Cardiac septum (tissue), 1 donor: ENCODE data around the gene SOS1. TPM values are rescaled to one million over a fixed set of nuclear protein-coding genes. Genes with fewer than 3 reads are reported as not detected.
"Not testable (repeated sequence)": the region's sequence is repeated elsewhere in the genome, so short reads cannot be mapped to it uniquely, and the experiment has no call there.

ENCODE experiments used
- DNase-seq: peaks from one replicate; pipeline ENCODE4 v3.0.0-alpha.2; 2020; ENCODE audit warnings: low spot score
- intact Hi-C: fragments of 100-400 bp; cut with DNase I; formaldehyde crosslinking; loops from one replicate; pipeline ENCODE4 v1.14.0; 2022
- total RNA-seq: library from RNA; stranded (reverse); fragmentation: NEBNext Ultra II Directional; extraction: Animal tissue kit (Norgen Biotek cat#: 25700); gene quantifications from one replicate; pipeline ENCODE4 v1.2.1, GENCODE V29; 2021
- donor health status: DM: no; HTN: no; CAD: no.

Gene SOS1
- total RNA-seq, 1 donor from 2014 or later: 27.3 TPM

DNA sequence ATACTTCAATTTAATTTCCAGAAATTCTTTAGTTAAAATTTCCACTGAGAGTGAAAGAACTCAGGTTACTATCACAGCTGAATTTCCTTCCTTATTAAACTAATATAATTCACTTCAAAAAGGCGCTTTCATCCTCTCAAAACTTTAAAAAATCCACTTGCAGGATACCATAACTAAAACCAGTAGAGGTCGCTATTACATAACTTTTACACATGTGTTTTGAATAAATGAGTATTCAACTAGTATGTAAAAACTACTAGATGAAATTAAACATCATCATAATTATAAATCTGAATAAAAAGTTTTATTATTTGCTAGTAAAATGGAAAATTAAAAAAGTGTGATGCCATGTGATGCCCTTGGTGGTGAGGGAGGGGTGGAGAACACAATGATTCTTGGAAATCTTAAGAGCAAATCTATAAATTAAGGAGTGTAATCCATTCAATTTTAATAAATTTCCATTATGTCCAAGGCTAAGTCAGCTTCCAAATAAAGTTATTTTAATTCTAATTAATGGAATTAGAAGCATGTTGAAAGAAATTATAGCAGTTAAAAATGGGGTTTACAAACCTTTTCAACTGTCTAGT lies 61.4 kb downstream of the SOS1 start:
- intact Hi-C loops: loop anchor here (1.0 kb wide), 1 partner anchor 169 kb away; no protein-coding TSS in a partner anchor
- DNase-seq: no peak

DNA sequence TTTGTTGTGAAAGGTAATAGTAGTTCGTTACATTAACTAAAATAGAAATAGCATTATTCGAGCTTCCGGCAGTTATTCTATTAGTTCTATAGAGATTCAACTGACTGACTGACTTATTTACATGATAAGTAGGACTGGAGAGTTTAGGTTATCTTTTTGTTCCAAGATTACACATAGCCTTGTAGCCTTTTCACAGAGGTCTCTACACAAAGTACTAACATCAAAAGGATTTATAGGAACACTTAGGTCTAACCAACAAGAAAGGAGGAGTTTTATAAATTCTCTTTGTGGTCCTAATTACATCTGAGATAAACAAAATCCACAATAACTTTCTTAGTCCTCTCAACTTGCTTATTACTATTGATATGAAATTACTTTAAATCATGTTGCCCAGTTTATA lies 62.8 kb downstream of the SOS1 start:
- intact Hi-C loops: no loop called here
- no peak for DNase-seq

DNA sequence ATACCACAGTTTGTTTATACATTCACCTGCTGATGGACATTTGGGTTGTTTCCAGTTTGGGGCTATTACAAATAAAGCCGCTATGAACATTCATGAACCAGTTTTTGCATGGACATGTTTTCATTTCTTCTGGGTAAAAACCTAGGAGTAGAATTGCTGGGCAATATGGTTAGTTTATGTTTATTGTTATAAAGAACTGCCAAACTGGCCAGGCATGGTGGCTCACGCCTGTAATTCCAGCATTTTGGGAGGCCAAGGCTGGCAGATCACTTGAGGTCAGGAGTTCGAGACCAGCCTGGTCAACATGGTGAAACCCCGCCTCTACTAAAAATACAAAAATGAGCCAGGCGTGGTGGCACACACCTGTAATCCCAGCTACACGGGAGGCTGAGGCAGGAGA lies 68.2 kb downstream of the SOS1 start:
- intact Hi-C loops, DNase-seq: not testable (repeated sequence)

DNA sequence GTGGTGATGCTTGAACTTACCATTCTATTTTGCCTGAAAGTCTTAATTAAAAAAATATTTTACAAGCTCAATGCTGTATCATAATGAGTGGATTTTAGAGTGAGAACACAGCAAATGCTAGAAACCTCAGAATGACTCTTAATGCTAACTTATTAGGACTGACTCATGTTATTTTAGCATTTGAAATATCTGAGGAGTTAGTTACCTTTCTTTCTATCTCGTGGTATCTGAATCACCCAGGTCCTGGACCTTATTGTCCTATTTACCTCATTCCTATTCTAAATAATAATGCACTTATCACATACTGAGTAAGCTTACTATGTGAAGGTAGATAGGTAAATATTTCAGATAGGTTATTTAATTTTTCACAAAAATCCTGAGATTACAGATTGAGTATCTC lies 70.7 kb downstream of the SOS1 start:
- intact Hi-C loops: no loop called here
- no peak for DNase-seq

DNA sequence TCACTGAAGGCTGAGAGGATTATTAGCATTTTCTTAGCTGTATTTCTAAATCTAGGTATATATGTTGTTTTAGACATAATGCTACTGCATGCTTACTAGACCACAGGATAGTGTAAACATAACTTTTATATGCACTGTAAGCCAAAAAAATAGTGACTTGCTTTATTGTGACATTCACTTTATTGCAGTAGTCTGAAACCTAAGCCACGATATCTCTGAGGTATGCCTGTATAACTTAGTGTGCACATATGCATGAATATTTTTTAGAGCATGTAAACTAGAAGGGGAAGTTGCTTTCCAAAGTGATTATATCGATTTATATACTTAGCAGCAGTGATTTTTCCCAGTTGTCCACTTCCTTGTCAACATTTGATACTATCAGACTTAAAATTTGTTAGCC lies 81.8 kb downstream of the SOS1 start:
- intact Hi-C loops: no loop called here
- no peak for DNase-seq

DNA sequence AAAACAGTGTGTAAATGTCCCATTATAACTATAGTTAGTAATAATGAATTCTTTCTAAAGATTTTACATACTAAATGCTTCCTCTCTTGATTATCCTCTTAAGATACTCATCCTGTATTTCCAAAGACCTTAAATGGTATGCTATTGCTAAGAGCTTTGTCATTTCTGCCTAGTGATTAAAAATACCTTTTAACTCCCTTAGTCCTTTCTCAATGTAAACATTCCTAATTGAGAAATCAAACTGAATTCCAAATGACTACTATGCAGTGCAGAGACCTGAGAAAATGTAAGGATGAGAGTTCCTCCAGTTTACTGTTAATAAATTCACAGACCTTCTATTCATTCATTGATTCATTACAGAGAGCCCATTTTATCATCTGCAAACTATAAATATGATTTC lies 86.9 kb downstream of the SOS1 start:
- intact Hi-C loops: no loop called here
- DNase-seq: no peak

DNA sequence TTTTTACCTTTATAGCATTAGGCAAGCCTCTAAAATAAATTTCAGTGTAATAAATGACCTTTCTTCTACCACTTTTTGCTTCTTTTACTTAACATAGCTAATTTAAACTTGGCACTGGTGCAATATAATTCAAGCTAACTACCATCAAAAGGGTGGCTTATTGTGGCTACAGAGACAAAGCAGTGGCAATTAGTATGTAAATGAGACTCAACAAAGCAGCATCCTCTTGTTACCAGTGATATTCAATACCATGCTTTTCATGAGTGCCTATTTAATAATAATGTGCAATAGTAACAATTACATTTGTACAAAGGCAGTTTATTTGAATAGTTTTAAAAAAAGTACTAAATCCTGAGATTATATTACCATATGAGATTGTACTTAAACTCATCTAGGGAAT lies 93.4 kb downstream of the SOS1 start:
- no peak for DNase-seq
- intact Hi-C loops: no loop called here

DNA sequence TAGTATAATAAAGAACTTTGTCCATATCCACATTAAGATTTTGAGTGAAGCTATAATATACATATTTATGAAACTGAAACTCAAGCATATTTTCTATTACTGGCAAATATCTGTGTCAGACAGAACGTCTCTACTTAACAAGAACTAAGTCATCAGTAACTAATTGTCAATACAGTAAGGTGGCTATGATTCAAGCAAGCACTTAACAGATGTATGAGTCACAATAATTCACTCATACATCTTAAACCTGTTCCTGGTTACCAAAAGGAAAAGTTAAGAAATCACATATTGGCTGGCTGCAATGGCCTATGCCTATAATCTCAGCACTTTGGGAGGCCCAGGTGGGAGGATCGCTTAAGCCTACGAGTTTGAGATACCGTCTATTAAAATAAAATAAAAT lies 96.0 kb downstream of the SOS1 start:
- no peak for DNase-seq
- intact Hi-C loops: no loop called here

DNA sequence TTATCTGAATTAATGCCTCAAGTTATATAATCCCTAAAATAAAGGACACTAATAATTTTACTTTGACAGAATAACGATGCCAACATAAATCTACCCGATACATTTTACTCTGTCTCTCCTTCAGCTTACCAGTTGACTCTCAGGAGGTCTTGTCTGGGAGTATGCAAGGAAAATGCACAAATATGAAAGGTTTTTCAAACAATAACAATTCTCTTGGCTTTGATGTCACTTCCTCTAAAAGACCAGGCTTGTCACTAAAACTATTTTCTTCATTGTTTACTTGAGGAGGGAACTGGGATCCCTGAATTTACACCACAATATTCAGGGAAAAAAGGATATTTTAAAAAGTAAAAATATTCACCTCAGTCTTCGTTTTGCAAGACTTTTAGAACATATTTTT lies 97.2 kb downstream of the SOS1 start:
- intact Hi-C loops: no loop called here
- no peak for DNase-seq

DNA sequence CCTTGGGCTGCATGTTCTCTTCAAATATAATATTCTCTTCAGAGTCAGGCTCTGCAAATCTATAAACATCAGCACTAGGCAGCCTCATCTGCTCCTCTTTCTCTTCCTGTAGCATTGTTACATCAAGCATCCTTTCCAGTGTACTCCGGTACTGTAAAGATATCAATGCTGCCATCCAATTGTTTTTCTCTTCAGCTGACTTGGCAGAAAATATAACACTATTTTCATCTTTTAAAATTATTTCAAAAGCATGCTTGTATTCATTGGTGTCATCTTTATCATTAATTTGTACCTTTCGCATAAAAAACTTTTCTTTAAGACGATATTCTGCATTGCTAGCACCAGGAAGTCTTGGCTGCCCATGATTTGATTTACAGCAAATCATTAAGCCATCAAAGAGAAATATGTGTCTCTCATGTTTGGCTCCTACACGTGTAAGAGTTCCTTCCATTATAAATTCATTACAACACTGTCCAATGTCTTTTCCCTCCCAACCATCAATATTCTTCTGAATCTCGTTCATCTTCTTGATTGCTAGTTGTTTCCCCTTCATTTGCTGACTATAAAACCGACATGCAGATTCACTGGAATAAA lies 98.1 kb downstream of the SOS1 start:
- DNase-seq: no peak
- intact Hi-C loops: no loop called here

DNA sequence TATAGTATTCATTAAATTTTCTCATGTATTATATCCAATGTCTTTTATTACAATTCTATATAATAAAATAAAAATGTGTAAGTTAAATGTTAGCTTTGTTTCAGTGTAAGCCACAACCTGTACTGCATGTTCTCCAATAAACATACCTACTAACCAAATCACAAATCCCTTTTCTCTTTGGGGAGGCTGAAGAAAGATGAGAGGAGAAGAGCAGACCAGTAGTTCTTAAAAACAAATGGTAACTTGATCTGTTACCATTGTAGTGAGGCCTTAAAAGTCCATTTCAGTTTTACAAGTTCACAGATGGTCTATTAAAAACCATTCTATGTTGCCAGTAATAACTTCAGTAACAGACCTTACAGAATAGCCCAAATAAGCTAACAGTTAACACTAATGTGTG lies 100.5 kb downstream of the SOS1 start:
- DNase-seq: no peak
- intact Hi-C loops: no loop called here

DNA sequence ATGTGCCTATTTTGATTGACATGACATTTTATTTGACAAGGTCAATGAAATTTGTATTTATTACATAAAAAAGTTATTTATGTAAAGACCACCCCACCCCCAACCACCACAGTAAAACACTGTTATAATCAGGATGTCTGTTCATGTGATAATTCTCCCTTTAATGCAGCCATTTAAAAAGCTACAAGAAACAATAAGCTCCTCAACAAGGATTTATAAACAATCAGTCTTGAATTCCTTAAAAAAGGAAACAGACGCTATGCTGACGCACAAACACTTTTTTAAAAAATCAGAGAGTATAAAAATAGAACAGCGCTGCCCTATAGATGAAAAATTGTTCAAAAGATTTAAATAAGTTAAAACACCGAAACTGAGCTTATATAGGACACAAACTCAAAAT lies 102.2 kb downstream of the SOS1 start:
- intact Hi-C loops: no loop called here
- no peak for DNase-seq

DNA sequence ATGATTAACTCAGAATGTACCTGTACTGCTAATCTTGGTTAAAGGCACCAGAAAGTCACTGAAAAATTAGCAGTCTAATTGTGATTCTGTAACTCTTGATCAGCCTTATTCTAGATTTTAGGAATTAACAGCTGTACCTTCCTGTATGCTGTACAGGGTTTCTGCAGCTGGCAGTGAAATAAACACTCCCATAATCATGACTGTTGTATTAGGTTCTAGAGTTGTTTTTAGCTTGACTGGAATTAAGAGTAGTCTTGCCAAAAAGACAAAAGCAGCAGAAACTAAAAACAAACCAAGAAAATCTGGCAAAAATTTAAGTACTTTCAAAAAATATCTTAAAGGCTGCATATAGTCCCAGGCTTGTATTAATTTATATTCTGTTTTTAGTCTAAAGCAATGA lies 103.5 kb downstream of the SOS1 start:
- no peak for DNase-seq
- intact Hi-C loops: no loop called here

DNA sequence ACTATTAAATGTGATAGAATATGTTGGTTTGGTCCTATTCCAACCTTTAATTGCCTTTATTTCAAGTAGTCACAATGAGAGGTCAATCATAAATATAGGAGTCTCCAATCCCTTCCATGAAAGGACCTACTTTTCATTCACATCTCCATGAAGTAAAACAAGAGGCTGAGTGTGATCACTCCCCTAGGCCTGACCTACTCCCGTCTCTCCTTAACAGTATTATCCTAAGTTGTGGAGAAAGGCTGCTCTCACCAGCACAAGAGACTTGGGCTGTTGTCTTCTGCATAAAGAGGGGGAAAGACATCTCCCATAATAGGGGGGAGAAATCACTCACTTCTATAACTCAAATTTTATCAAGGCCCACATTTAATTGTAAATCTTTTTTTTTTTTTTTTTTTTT lies 105.4 kb downstream of the SOS1 start:
- no peak for DNase-seq
- intact Hi-C loops: no loop called here

DNA sequence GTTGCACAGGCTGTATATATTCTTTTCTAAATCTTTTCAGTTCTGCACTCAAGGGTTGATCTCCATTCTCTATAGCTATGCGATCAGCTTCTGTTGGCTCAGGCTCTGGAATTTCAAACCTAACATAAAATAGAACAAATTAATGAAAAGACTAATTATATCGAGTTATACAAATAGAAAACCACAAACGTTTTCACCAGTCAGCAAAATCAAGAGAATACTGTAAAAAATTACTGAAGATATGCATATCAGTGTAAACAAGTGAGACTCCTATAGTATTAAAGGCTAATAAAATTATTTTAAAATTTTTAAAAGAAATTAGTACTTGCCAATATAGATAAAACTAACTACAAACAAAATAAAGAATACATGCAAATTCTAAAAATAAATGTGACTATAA lies 107.0 kb downstream of the SOS1 start:
- no peak for DNase-seq
- intact Hi-C loops: no loop called here

DNA sequence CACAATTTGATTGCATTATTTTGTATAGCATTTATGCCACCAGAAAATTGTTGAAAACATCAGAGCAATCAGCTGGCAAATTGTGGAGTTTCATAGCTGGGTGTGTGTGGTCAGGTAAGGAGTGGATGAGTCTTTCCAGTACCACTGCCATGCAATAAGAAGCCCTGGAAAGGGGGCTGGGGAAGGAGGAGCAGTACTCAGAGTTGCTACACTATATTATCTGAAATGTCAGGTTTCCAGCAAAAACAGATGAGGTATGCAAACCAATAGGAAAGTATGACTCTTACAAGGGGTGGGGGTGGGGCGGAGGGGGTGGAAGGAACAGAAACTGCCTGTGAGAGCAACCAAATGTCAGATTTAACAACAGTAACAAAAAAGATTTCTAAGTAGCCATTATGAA lies 112.2 kb downstream of the SOS1 start:
- intact Hi-C loops: no loop called here
- no peak for DNase-seq

DNA sequence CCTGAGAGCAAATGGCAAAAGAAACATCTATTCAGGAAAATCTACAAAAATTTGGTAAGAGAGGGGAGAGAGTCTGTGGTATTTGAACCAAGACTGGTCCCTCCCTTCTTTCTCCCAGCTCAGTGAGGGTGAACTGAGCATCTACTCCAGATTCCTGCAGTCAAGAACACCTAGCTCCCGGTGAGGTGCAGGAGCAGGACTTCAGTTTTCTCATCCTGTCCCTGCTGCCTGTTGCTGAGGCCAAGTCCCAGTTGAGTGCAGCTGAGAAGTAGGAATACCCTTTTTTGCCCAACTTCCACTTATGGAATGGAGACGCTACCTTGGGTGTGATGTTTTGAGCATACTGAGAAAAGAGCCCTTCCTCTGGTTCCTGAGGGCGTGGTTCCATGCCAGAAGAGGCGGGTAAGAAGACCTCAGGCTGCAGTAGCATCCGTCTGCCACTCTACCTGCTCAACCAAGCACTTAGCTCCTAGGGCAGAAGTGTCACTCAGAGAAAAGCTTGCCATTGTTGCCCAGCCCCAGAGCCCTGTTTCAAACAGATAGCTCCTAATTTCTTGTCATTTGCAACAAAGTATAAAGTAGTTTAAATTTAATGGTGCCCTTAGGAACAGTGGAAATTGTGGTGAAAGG lies 112.9 kb downstream of the SOS1 start:
- intact Hi-C loops: no loop called here
- DNase-seq: no peak

DNA sequence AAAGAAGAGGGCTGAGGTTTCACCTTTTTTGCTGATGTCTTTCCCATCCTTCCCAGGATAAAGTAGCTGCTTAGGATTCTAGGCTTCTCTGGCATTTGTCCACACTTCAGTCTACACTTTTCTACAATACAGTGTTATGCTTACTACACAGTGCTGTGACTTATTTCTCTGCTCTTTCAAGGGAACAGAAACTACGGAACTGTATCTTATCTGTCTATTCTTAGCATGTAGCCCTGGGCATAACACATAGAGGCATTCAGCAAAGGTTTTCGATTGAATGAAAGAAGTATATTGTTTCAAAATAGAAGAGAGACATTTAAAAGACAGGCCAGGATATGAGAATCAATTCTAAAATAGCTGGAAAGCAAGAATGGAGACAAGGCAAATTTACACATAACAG lies 120.3 kb downstream of the SOS1 start:
- intact Hi-C loops: no loop called here

DNA sequence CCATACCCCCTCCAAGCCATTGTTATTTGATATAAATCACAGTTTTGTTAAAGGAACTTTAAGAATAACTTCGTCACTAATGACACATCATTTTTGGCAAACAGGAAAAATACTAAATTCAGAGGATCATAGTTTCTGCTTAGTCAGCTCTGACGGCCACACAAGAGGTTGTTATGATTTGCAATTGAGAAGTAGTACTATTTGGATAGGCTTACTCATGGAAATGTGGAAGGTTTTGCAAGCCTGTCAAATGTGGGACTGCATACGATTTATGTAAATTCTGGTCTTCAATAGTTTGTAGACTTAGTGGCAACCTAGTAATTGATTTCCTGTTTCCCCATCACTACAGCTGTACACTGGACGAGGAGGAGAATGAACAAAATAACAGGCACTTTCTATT lies 123.1 kb downstream of the SOS1 start:
- intact Hi-C loops: no loop called here

More for the DNA sequence above, 120.3 kb downstream of the SOS1 start:
- DNase-seq: no peak

DNA sequence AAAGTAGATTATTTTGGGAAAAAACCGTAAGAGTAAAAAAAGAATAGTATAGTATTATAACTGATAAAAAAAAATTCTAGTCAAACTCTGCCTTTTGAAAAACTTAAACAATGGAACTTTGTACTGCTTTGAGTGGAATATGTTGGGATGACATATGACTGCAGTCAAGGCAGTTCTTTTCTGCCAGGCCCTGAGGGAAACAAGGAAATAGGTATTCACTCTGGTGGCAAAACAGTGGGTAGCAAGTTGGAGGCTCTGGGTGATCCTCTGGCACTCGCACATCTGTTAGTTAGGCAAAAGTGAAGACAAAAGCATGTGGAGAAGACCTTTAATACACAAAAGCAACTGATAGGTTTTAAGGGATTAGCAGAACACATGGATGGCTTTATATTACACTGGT lies 129.0 kb downstream of the SOS1 start:
- no peak for DNase-seq
- intact Hi-C loops: no loop called here

More for the DNA sequence above, 123.1 kb downstream of the SOS1 start:
- DNase-seq: no peak

DNA sequence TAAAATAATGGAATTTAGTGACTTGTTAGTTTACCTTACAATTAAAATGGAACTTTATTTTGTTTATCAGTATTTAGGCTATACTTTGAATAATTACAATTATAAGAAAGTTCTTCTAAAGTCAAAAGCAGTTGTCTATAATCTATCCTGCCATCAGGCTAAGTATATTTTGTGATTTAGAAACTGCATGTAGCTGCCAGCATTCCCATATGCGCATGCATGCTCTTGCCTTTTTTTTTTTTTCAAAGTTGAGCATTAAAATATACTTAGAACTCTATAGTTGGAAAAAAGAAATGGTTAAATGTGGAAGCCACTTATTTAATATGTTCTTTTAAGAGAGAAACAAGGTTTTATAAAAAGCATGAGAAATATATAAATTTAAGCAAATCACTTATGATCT lies 132.1 kb downstream of the SOS1 start:
- intact Hi-C loops: no loop called here
- no peak for DNase-seq

DNA sequence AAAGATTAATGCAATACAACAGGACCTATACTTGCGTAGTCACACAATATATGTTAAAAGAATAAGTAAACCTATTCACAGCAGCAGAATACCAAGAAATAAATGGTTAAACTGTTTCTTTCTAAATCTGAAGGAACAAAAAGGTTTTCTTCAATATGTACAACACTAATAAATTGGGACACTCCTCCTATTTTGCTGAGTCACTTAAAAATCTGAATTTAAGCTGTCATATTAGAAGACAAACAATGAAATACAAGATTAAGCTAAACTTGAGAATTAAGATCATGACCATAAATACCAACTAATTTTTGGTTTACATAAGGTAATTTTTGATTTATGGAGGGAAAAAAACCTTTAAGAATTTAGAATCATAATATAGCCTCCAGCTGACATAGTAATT lies 138.4 kb downstream of the SOS1 start:
- intact Hi-C loops: no loop called here
- DNase-seq: no peak
